IMR-90 (cell line): ENCODE data around the gene NT5DC3.

Experiments used
- MAFK ChIP-seq: IDR thresholded peaks from 2 replicates; pipeline ENCODE4 v1.6.1; 2012; ENCODE audit warnings: low read depth, low read length, improper control_type of control experiment
- TF ChIP-seq, protein P1 (sequence below): fragments of 150-350 bp; IDR thresholded peaks from 2 replicates; pipeline ENCODE4 v1.6.1; 2017; ENCODE audit warnings: mild to moderate bottlenecking, antibody characterized with exemption, low read length, low read depth

DNA sequence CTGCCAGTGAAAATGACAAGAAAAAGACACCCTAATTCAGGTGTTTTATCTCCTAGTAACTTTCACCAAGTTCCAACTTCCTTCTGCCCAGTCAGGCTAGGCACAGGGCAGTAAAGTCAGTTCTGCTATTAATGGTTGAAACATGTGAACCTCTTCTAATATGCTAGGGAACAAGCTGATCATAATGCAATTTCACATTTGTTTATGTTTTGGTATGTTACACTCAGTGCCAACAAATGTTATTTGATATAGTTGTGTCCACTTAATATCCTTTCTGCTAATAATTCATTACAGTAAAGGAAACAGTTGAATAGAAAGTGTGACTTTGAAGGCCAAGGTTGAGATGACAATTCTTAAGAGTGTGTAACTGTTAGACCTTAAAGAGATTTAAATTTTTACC, 17.2 kb downstream of the NT5DC3 start:
- TF ChIP-seq, protein P1, sequence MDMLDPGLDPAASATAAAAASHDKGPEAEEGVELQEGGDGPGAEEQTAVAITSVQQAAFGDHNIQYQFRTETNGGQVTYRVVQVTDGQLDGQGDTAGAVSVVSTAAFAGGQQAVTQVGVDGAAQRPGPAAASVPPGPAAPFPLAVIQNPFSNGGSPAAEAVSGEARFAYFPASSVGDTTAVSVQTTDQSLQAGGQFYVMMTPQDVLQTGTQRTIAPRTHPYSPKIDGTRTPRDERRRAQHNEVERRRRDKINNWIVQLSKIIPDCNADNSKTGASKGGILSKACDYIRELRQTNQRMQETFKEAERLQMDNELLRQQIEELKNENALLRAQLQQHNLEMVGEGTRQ: no peak
- TF ChIP-seq MAFK: no peak
